Stimulated activated CD8-positive, alpha-beta memory T cell treated with anti-CD3 and anti-CD28 coated beads, Interleukin-15, amount 100 ng/mL, for 24 hours (primary cell): Measurements from ENCODE around the gene TMEM41A.
"Not testable (repeated sequence)": the region's sequence is repeated elsewhere in the genome, so short reads cannot be mapped to it uniquely, and the experiment has no call there.

Source experiments
- DNase-seq: peaks from one replicate; pipeline ENCODE4 v3.0.0-alpha.2; 2020; ENCODE audit warnings: low read depth

TMEM41A gene

DNA sequence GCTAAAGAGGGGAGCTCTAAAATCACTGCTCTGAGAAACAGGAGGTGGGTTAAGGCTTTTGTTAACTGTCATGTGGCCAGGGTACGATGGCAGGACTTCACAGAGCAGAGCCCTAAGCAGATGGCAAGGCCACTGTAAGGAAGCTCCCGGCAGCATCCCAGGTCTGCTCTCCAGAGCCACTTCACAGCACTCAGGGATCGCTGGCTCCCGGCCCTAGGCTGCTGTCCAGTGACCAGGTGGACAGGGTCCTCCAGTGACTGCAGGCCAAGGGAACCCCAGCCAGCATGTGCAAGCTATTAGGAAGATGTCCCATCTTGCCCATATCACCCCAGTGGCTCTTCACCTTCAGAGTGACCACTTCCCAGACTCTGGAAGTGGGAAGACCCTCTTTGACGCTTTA, 10.4 kb downstream of the TMEM41A start:
- no peak for DNase-seq

DNA sequence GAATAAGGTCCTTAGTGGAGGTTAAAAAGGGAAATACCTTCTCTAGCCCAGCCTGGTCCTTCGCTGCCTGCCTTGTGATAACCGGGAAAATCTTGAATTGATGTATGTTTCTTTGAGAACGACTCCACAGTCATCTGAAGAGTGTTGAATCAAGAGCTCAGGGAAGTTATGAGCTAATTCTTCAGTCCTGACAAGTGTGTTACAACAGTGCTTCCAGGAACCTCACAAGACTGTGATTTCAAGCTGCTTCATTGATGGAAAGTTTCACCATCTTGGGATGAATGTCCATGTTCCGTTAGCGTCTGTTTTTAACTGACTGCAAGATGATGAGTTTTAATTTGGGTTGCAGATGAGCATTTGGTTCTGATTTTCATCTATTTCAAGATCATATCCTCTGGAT, 12.4 kb downstream of the TMEM41A start:
- DNase-seq: no peak

DNA sequence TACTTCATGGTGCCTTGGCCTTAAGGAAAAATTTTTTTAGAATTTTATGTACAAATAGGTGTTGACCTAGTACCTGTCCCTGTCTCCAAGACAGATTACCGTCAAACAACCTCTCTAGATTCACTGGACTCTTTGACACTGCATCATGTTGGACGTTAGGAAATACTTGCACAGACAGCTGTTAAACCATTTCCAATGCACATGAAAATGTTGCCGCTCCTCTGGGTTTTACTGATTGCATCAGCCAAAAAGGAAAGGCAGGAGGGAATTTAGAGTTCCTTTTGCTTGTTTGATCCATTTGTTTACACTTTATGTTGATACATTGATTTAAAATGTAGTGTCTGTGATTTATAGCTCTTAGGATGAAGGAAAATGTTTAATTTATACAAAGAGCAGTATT, 14.5 kb downstream of the TMEM41A start:
- DNase-seq: no peak

DNA sequence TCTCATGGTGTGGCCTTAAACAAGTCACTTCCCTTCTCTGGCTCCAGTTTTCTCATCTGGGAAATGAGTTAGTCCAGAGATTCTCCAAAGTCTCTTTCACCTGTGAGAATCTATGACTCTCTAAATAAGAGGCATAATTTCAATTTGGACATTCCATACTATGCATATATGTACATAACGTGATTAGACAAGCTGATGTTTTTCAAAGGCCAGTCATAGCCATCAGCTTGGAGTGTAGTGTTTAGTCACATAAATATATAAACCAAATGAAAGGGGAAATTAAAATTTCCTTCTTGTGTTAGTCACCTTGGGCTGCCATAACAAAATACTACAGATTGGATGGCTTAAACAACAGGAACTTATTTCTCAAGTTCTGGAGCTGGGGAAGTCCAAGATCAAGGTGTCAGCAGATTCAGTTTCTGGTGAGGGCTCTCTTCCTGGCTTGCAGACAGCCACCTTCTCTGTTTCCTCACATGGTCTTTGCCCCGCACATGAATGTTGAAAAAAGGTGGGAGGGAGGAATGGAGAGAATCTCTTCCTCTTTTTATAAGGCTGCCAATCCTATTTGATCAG, 19.4 kb downstream of the TMEM41A start:
- no peak for DNase-seq

DNA sequence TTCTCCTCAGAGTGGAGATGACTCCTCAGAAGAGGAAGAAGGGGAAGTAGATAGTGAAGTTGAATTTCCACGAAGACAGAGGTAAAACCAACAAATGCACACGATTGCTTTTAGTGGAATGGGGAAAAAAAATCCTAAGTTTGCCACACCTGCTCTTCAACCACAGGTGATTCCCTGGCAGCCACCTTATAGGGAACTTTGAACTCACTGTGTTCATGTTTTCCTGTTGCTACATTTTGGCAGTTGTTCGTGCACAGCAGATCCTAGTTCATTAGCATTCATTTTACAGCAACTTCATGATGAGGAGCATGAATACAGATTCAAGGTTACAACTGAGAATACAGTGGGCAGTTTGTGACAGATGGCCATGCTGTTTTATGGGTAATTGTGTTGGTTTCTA, 21.5 kb downstream of the TMEM41A start:
- no peak for DNase-seq

DNA sequence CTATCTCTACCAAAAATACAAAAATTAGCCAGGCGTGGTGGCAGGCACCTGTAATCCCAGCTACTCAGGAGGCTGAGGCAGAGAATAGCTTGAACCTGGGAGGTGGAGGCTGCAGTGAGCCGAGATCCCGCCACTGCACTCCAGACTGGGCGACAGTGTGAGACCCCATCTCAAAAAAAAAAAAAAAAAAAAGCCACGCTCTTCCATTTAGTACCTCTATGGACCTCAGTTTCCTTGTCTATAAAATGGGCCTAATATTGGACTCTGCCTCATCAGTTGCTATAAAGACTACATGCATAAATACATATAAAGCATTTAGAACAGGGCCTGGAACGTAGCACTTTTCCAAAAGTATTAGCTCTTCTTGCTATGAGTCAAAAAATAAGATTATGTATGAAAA, 23.9 kb downstream of the TMEM41A start:
- not testable (repeated sequence) for DNase-seq

DNA sequence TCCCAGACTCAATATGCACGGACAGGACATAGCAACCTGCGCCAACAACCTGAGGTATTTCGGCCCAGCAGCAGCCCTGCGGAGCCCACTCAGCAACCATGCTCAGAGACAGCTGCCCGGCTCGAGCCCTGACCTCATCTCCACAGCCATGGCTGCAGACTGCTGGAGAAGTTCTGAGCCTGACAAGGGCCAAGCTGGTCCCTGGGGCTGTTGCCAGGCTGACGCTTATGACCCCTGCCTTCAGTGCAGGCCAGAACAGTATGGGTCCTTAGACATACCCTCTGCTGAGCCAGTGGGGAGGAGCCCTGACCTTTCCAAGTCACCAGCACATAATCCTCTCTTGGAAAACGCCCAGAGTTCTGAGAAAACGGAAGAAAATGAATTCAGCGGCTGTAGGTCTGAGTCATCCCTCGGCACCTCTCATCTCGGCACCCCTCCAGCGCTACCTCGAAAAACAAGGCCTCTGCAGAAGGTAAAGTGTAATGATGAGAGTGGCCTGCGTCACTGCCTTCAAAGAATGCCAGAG, 25.5 kb downstream of the TMEM41A start:
- no peak for DNase-seq

DNA sequence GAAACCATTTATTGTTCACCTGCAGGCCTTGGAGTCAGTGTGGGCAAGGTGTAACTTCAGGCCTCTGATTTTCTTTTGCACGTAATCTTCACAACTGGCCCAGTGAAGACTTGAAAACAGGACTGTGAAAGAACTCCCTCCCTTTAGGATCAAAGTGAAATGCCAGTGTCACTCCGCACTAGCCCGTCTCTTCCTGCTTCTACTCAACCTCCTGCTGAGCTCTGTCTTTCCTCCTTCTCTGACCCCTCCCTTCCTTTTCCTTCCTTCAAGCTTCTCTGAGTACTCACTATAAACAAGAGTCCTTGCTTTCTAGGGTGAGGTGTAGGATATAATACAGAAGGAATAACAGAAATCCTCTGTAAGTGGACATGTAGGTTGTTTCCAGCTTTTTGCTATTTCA, 28.5 kb downstream of the TMEM41A start:
- no peak for DNase-seq

DNA sequence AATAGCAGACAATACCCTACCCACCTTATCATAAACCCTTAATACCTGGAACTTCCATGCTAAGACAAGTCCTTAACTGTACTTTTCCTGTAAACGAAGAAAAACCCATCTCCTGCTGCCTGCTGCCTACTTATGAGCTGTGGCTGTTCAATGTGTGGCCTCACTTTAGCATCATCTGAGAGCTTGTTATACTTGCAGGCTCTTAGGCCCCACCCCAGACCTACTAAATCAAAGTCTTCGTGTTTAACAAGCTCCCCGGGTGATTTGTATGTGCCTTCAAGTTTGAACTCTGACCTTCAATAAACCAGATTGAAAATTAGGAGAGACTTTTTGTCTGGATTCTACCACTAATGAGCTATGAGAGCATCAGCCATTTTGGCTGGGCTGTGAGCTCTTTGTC, 29.3 kb downstream of the TMEM41A start:
- DNase-seq: no peak

DNA sequence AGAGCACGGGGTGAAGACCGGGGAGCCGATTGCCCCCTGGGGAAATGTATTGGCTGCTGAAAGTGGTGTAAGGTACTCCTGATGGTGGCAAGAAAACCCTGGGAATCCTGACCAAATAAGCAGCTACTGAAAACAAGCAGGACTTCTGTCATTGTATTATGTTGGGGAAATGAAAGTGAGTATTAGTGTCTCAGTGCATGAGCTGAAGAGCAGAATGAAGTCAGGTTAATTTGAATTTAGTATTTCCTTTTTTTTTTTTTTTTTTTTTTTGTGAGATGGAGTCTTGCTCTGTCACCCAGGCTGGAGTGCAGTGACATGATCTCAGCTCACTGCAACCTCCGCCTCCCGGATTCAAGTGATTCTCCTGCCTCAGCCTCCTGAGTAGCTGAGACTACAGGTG, 32.7 kb downstream of the TMEM41A start:
- DNase-seq: not testable (repeated sequence)

DNA sequence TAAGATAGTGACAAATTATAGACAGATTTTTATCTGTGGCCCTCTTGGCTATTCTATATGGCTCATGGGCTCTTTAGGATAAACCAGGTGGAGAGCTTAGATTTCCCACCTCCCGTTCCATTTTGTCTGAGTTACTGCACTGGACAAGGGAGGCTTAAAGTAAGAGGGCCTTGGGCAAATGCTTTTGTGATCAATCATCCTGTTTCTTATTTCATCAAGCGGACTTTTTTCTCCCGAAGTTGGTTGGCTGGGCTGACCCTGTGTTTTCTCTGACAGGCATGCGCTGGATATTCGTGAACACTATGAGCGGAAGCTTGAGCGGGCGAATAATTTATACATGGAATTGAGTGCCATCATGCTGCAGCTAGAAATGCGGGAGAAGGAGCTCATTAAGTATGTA, 33.4 kb downstream of the TMEM41A start:
- DNase-seq: no peak

DNA sequence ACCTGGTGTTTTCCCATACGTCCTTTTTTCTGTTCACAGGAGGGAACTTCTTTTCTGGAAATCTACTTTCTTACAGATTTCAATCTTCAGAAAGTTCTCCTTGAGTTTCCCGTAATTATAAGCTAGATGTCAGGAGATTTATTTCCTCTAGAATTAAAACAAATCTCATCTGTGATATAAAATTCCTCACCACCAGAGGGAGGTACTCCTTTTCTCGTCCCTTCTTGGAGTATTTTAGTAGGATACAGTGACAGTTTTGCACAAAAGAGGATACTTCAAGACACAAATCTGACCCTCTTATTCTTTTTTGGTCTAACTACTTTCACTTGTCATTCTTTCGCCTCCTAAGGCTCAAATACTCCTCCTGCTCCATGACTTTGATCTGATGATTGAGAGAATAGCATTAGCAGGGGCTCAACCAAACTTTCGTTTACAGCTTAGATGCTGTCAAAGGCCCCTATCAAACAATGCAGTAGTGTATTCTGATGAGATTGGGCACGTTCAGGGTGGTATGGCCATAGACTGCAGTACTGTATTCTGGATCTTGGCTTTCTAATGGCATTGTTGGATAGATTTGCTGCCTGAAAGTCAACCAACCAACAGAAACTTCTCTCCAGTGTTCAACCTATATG, 38.0 kb downstream of the TMEM41A start:
- DNase-seq: no peak

DNA sequence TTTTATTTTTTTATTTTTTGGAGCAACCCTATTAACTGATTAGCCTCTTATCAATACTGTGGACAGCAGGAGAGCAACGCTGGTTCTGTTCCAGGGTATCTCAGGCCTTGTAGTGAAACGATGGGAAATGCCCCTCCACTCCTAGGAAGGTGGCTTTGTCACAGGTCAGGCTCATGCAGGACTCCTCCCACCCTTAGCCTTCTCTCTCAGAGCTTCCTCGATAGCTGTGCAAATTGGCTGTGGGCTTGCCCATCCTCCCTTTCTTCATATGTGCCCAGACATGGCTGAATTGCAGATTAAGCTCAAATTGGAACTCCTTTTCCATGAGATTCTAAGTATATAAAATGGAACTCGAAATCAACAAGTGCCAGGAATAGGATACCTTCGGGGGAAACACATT, 38.5 kb downstream of the TMEM41A start:
- no peak for DNase-seq

DNA sequence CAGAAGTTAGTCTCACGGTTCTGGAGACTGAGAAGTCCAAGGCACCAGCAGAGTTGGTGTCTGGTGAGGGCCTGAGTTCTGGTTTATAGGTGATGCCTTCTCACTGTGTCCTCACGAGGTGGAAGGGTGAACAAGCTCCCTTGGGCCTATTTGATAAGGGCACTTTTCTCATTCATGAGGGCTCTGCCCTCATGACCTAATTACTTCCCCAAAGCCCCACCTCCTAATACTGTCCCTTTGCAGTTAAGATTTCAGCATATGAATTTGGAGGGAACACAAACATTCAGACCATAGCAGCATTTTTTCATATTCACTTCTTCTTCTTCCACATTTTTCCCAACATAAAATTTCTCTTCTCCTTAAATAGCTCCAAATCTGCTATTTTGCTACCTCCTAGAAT, 41.5 kb downstream of the TMEM41A start:
- DNase-seq: no peak

DNA sequence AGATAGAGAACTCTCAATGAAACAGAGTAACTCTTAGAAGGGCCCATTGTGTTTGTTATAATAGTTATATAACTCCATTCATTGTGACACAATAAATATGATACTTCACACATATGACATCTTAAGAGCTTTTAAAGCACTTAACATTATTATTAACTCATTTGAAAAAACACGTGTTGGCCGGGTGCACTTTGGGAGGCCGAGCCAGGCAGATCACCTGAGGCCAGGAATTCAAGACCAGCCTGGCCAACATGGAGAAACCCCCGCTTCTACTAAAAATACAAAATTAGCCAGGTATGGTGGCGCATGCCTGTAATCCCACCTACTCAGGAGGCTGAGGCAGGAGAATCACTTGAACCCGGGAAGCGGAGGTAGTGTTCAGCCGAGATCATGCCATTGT, 47.4 kb downstream of the TMEM41A start:
- DNase-seq: not testable (repeated sequence)

DNA sequence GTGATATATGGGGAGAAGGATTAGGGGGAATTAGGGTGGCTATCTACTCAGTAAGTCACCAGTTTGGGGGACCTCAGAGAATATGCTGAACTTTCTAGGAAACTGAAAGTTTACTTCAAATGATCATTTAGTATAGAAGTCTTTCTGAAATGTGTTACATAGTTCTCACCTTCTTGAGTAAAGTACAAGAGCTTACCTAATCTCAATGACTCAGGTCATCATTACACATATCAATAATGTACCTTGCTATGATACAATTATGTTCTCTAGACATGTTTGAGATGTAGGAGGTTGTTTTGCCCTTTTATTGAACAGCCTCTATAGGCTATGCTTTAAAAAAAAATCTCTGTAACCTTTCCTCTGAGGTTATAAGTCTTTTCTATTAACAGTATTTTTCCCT, 50.7 kb downstream of the TMEM41A start:
- DNase-seq: no peak

DNA sequence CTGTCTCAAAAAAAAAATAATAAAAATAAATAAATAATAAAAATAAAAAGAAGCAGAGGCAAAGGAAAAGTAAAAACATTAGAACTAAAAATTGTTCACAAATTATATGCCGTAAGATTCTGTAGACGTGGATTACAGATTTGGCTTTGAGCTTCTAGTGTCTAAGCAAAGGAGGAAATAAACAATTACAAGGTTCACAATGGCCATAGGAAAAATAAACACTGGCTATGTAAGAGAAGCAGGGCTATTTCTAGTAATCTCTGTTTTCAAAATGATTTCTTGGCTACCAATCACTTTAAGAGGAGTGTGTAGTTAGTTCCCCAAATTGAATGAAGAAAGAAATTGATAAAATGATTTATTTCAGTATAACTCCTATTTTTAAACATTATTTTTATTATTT, 54.5 kb downstream of the TMEM41A start:
- no peak for DNase-seq

DNA sequence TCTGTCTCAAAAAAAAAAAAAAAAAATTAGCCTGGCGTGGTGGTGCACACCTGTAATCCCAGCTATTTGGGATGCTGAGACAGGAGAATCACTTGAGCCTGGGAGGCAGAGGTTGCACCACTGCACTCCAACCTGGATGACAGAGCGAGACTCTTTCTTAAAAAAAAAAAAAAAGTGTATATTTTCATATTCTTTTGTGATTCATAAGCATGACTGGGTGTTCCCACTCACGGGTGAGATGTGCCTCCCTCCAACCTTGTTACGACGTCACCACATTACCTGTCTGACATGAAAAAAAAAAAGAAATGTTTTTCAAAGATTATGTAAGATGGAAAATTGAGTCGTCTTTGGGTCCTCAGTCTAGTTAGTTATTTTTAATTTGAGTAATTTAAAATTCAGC, 56.8 kb downstream of the TMEM41A start:
- DNase-seq: no peak

DNA sequence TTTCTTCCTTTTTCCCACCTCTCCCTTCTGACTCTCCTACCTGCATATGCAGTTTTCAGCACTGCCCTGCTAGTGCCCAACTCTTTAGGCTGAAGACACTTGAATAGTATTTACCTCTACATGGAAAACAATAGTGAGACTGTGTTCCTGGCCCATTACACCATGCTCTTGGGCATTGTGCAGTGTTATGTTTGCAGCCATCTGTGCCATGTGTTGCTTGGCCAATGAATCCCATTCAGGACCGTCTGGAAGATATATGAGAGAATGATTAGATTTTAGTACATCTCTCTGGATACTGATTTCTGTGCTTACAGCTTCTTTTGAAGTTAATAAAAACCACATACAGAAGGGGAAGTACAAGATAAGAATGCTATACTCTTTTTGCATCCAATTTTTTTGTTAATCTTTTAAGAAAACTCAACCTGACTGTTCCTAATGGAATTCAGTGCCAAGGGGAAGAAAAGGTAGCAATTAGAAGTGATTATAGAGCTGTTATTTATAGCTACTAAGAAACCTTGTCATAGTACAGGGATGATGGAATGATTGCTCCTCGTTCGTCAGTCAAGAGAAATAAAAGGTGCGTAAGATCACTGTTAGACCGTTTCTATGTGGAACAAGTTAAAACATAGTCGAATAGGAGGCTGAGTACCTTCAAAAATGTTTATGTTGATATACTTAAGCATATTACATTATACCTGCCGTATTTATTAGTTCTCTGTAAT, 58.9 kb downstream of the TMEM41A start:
- no peak for DNase-seq
